Testis (tissue), 2 donors: ENCODE results near the gene ABCD1.

Experiments used
- CTCF ChIP-seq, 3 experiments: fragments of 450-650 bp in 2 of 3; fragments of 200-600 bp in 1 of 3; sonication (generic) in 1 of 3; IDR thresholded peaks; one replicate each; pipeline ENCODE4 v1.5.1; 2016 to 2019; ENCODE audit warnings: antibody characterized with exemption in 3 of 3, mild to moderate bottlenecking in 2 of 3, moderate library complexity in 1 of 3
- POLR2A ChIP-seq: fragments of 450-650 bp; IDR thresholded peaks from one replicate; pipeline ENCODE4 v1.6.1; 2017; ENCODE audit warnings: antibody characterized with exemption, mild to moderate bottlenecking, moderate library complexity

DNA sequence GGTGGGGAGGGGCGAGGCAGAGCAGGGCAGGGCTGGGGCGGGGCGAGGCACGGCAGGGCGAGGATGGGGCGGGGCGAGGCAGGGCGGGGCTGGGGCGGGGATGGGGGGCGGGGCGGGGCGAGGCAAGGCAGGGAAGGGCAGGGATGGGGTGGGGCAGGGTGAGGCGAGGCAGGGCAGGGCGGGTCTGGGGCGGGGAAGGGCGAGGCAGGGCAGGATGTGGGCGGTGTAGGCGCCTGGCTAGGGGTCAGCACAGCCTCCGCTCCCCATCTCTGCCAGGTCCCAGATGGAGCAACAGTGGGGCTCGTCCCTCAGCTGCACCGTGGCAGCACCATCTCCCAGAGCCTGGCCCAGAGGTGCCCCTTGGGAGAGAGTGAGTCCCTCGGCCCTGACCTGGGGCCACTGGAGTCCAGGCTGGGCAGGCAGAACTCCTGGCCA is 52.0 kb downstream of the ABCD1 start:
- TF ChIP-seq CTCF (IDR thresholded peaks at IDR 0.05): no peak
- no peak for TF ChIP-seq POLR2A
